HCT116 (cell line): ENCODE results near the gene ENTHD1. TPM values are rescaled to one million over a fixed set of nuclear protein-coding genes. Genes with fewer than 3 reads are reported as not detected.

Experiments used
- ATAC-seq: fragments of 200-7000 bp; cut with Tn5 transposase; 2 replicates; pipeline ENCODE4 v1.9.1; 2020; ENCODE audit warnings: mild to moderate bottlenecking, moderate library complexity
- BruUV-seq: library from RNA; stranded (reverse); fragments of 400-500 nt; replicated peaks from 2 replicates; lab custom pipeline; 2021; lab: Mats Ljungman, UMichigan
- CTCF ChIA-PET: fragments of 300-600 bp; sonication (Branson Sonifier 250); formaldehyde crosslinking; loops from one replicate; lab custom pipeline; 2021; ENCODE audit warnings: antibody characterized with exemption; lab: Charles Lee
- POLR2A ChIA-PET: fragments of 300-600, 350-600 bp; sonication (Branson Sonifier 250); formaldehyde crosslinking; loops from one replicate; lab custom pipeline; 2021; ENCODE audit warnings: antibody characterized with exemption; lab: Charles Lee
- RAD21 ChIA-PET, 2 experiments: fragments of 300-600 bp; sonication (Branson Sonifier 250); formaldehyde crosslinking; loops; one replicate each; lab custom pipeline; 2023; ENCODE audit warnings: low total read pairs in 2 of 2; ENCODE audit not compliant: uncharacterized antibody in 2 of 2, unreplicated experiment in 2 of 2, low non-redundant PET in 1 of 2; lab: Charles Lee
- DNase-seq: peaks from one replicate; pipeline ENCODE4 v3.0.0-alpha.2; 2010; ENCODE audit warnings: low read depth, low spot score
- H2AFZ ChIP-seq: fragments of 200-600 bp; shearing (Covaris generic), sonication (generic); 2 replicates; pipeline ENCODE4 v1.6.1; 2017; ENCODE audit warnings: low read depth, mixed run types, mixed read lengths, antibody characterized with exemption, low read length; ENCODE audit not compliant: poor library complexity, severe bottlenecking
- H3K27ac ChIP-seq: 2 replicates; pipeline ENCODE4 v1.5.1; 2012; ENCODE audit warnings: low read depth, low read length
- H3K27me3 ChIP-seq: fragments of 200-600 bp; sonication (generic); 2 replicates; pipeline ENCODE4 v1.6.1; 2016; ENCODE audit warnings: mixed run types, low read length, mixed read lengths; ENCODE audit not compliant: insufficient read depth
- H3K36me3 ChIP-seq, 2 experiments: fragments of 200-500 bp in 1 of 2; fragments of 200-600 bp in 1 of 2; sonication (Bioruptor generic) in 1 of 2; sonication (generic) in 1 of 2; 2 replicates each; pipeline versions ENCODE4 v1.5.1 to v1.6.1; 2014 to 2016; ENCODE audit warnings: low read length in 2 of 2, inconsistent platforms in 1 of 2, mixed read lengths in 1 of 2, mixed run types in 1 of 2; ENCODE audit not compliant: insufficient read depth in 2 of 2, control insufficient read depth in 1 of 2
- H3K4me1 ChIP-seq, 2 experiments: fragments of 200-600 bp in 1 of 2; sonication (generic) in 1 of 2; 2 replicates each; pipeline versions ENCODE4 v1.5.1 to v1.6.1; 2012 to 2017; ENCODE audit warnings: low read length in 2 of 2, inconsistent platforms in 1 of 2, mild to moderate bottlenecking in 1 of 2, mixed read lengths in 1 of 2, mixed run types in 1 of 2, moderate library complexity in 1 of 2; ENCODE audit not compliant: insufficient read depth in 2 of 2, control insufficient read depth in 1 of 2
- H3K4me2 ChIP-seq: fragments of 200-600 bp; sonication (generic); 2 replicates; pipeline ENCODE4 v1.6.1; 2017; ENCODE audit warnings: mixed run types, low read length, mixed read lengths
- H3K4me3 ChIP-seq, 2 experiments: fragments of 200-600 bp in 1 of 2; sonication (generic) in 1 of 2; replicated peaks in 1 of 2; 2 replicates each; pipeline ENCODE4 v1.5.1; 2011 to 2016; ENCODE audit warnings: low read length in 2 of 2, control low read depth in 1 of 2, low read depth in 1 of 2, mild to moderate bottlenecking in 1 of 2, mixed read lengths in 1 of 2, mixed run types in 1 of 2
- H3K79me2 ChIP-seq: fragments of 200-600 bp; sonication (generic); 2 replicates; pipeline ENCODE4 v1.6.1; 2017; ENCODE audit warnings: mild to moderate bottlenecking, mixed run types, low read length, moderate library complexity, mixed read lengths; ENCODE audit not compliant: insufficient read depth
- H3K9ac ChIP-seq: fragments of 200-600 bp; sonication (generic); 2 replicates; pipeline ENCODE4 v1.6.1; 2016; ENCODE audit warnings: low read length, mixed read lengths
- H3K9me2 ChIP-seq: fragments of 200-600 bp; sonication (generic), shearing (Covaris generic); 2 replicates; pipeline ENCODE4 v1.6.1; 2017; ENCODE audit warnings: mixed run types, mild to moderate bottlenecking, moderate library complexity; ENCODE audit not compliant: insufficient read depth
- H3K9me3 ChIP-seq, 2 experiments: fragments of 200-500 bp in 1 of 2; fragments of 200-600 bp in 1 of 2; sonication (Bioruptor generic) in 1 of 2; sonication (generic) in 1 of 2; 2 replicates each; pipeline ENCODE4 v1.6.1; 2014 to 2017; ENCODE audit warnings: low read length in 2 of 2, mixed read lengths in 2 of 2, inconsistent platforms in 1 of 2, low read depth in 1 of 2, mild to moderate bottlenecking in 1 of 2, mixed run types in 1 of 2, moderate library complexity in 1 of 2; ENCODE audit not compliant: control insufficient read depth in 1 of 2, insufficient read depth in 1 of 2
- H4K20me1 ChIP-seq: fragments of 200-600 bp; sonication (generic), shearing (Covaris generic); 2 replicates; pipeline ENCODE4 v1.6.1; 2017; ENCODE audit warnings: mixed run types, mild to moderate bottlenecking, moderate library complexity; ENCODE audit not compliant: insufficient read depth
- CBX3 ChIP-seq: IDR thresholded peaks from 2 replicates; pipeline ENCODE4 v1.6.1; 2012; ENCODE audit warnings: low read depth
- EGR1 ChIP-seq: IDR thresholded peaks from 2 replicates; pipeline ENCODE4 v1.6.1; 2012; ENCODE audit warnings: low read depth
- ELF1 ChIP-seq: IDR thresholded peaks from 2 replicates; pipeline ENCODE4 v1.6.1; 2012; ENCODE audit warnings: low read depth, borderline replicate concordance
- EZH2 ChIP-seq: fragments of 200-600 bp; sonication (generic); IDR thresholded peaks from 2 replicates; pipeline ENCODE4 v1.6.1; 2017; ENCODE audit warnings: antibody characterized with exemption, mixed run types
- EZH2phosphoT487 ChIP-seq: fragments of 200-600 bp; IDR thresholded peaks from 2 replicates; pipeline ENCODE4 v1.6.1; 2018; ENCODE audit warnings: antibody characterized with exemption, borderline replicate concordance
- FOSL1 ChIP-seq: IDR thresholded peaks from 2 replicates; pipeline ENCODE4 v1.6.1; 2012; ENCODE audit warnings: low read depth
- JUND ChIP-seq: IDR thresholded peaks from 2 replicates; pipeline ENCODE4 v1.6.1; 2012
- POLR2A ChIP-seq: IDR thresholded peaks from 2 replicates; pipeline ENCODE4 v1.7.0; 2011; ENCODE audit warnings: borderline replicate concordance; ENCODE audit not compliant: insufficient read depth, insufficient read length; ENCODE audit errors: extremely low read depth
- POLR2AphosphoS5 ChIP-seq: IDR thresholded peaks from 2 replicates; pipeline ENCODE4 v1.6.1; 2011; ENCODE audit warnings: mild to moderate bottlenecking, low read depth, low read length, moderate library complexity
- RAD21 ChIP-seq: IDR thresholded peaks from 2 replicates; pipeline ENCODE4 v1.6.1; 2012; ENCODE audit warnings: low read depth, mild to moderate bottlenecking
- REST ChIP-seq: IDR thresholded peaks from 2 replicates; pipeline ENCODE4 v1.6.1; 2012; ENCODE audit warnings: low read depth
- SP1 ChIP-seq: IDR thresholded peaks from 2 replicates; pipeline ENCODE4 v1.6.1; 2012; ENCODE audit warnings: low read depth
- SRF ChIP-seq: IDR thresholded peaks from 2 replicates; pipeline ENCODE4 v1.6.1; 2012; ENCODE audit warnings: low read depth
- TCF7L2 ChIP-seq: IDR thresholded peaks from 2 replicates; pipeline ENCODE4 v1.7.0; 2011; ENCODE audit warnings: borderline replicate concordance, inconsistent platforms; ENCODE audit not compliant: insufficient read depth, insufficient read length; ENCODE audit errors: extremely low read depth
- YY1 ChIP-seq: IDR thresholded peaks from 2 replicates; pipeline ENCODE4 v1.6.1; 2011; ENCODE audit warnings: low read length, low read depth, moderate library complexity, mild to moderate bottlenecking; ENCODE audit not compliant: insufficient replicate concordance; ENCODE audit errors: extremely low read depth
- ZBTB33 ChIP-seq: IDR thresholded peaks from 2 replicates; pipeline ENCODE4 v1.6.1; 2011; ENCODE audit warnings: mild to moderate bottlenecking, low read length, moderate library complexity; ENCODE audit not compliant: insufficient replicate concordance; ENCODE audit errors: extremely low read depth
- ZFX ChIP-seq: fragments of 450-650 bp; IDR thresholded peaks from 2 replicates; pipeline ENCODE4 v1.6.1; 2017
- intact Hi-C: fragments of 100-400 bp; cut with micrococcal nuclease; formaldehyde crosslinking; loops from 2 replicates; pipeline ENCODE4 v1.10.0; 2022
- total RNA-seq: library from RNA; stranded (reverse); gene quantifications from one replicate; pipeline ENCODE4 v1.2.1, GENCODE V29; 2021; ENCODE audit not compliant: unreplicated experiment
- TF ChIP-seq, protein P1 (sequence below): IDR thresholded peaks from 2 replicates; pipeline ENCODE4 v1.6.1; 2012

Gene ENTHD1
- total RNA-seq, 1 experiment from 2014 or later = not detected

GRCh38 chr22:39856588-39856987 lies 37.0 kb downstream of the ENTHD1 start (continued):
- TF ChIP-seq, protein P1, sequence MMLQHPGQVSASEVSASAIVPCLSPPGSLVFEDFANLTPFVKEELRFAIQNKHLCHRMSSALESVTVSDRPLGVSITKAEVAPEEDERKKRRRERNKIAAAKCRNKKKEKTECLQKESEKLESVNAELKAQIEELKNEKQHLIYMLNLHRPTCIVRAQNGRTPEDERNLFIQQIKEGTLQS = no peak
- TF ChIP-seq EZH2 (no peak), ZFX (no peak), POLR2A (no peak)

DNA sequence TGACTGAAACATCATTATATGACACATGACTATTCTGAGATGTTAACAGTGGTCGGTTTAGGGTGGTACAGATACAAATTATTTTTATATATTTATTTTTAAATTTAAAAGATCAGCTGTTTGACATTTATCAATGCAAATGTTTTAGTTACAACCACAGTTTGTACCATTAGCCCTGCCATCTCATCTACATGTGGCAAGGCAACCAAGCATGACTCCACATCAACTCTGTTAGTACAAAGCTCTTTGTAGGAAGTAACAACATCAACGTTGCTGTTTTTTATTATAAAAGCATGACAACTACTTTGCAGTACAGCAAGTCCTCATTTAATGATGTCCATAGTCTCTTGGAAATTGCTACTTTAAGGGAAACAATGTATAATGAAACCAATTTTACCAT lies 40.8 kb downstream of the ENTHD1 start:
- POLR2A ChIA-PET = no interaction called here
- CTCF ChIA-PET = no interaction called here
- no peaks in the 10 kb centered on the region for H3K9me2 ChIP-seq
- H3K27me3 ChIP-seq = peaks cover 53% of the 10 kb centered on the region
- RAD21 ChIA-PET = no interaction called here
- intact Hi-C loops = no loop called here
- no peak overlapping the region for H3K9ac ChIP-seq
- no peak overlapping the region for H3K4me3 ChIP-seq
- ATAC-seq = no peak
- H3K79me2 ChIP-seq = no peaks in the 10 kb centered on the region
- no peak overlapping the region for H2AFZ ChIP-seq
- H3K4me2 ChIP-seq = no peak overlapping the region
- no peak for TF ChIP-seq FOSL1
- TF ChIP-seq SP1 = no peak
- TF ChIP-seq JUND = no peak
- no peak for TF ChIP-seq EZH2phosphoT487
- no peak for TF ChIP-seq EZH2
- no peak for TF ChIP-seq YY1
- no peak for TF ChIP-seq EGR1
- TF ChIP-seq RAD21 = no peak
- no peak for TF ChIP-seq POLR2A
- no peak for TF ChIP-seq SRF
- no peak for TF ChIP-seq REST
- no peak for TF ChIP-seq CBX3
- TF ChIP-seq TCF7L2 = no peak
- no peak for TF ChIP-seq ZBTB33
- TF ChIP-seq, protein P1 = no peak
- TF ChIP-seq ELF1 = no peak
- TF ChIP-seq POLR2AphosphoS5 = no peak
- no peak overlapping the region for H3K27ac ChIP-seq
- H3K9me3 ChIP-seq = no peaks in the 10 kb centered on the region
- peaks cover 0 to 1% of the 10 kb centered on the region in 2 experiments; a peak in 1 of 4 replicates for H3K4me1 ChIP-seq
- H3K36me3 ChIP-seq = no peaks in the 10 kb centered on the region
- no peaks in the 10 kb centered on the region for H4K20me1 ChIP-seq
- BruUV-seq = no TSS peak
- DNase-seq = no peak
